Adipose tissue (tissue), 3 donors: ENCODE data around the gene CCDC117. TPM values are rescaled to one million over a fixed set of nuclear protein-coding genes. Genes with fewer than 3 reads are reported as not detected.

Source experiments
- H3K27ac ChIP-seq: one replicate; pipeline ENCODE4 v1.5.1; 2013; ENCODE audit warnings: low read depth, low read length
- WGBS, 3 donors: extraction: QIAGEN DNeasy Blood & Tissue Kit; methylation state at CpG; one replicate each; pipeline ENCODE4 v1.1.7; 2013; 5-methylcytosine and 5-hydroxymethylcytosine counted together
- polyA plus RNA-seq, 3 donors: library from polyadenylated mRNA; stranded (reverse); fragments of 200-250 nt; gene quantifications; one replicate each; pipeline ENCODE4 v1.2.3, GENCODE V29; 2013
- donor health status: healthy with polysubstance abuse.
- donor health status: Bipolar disorder and iron deficiency.
- donor health status: healthy.

CCDC117 gene
- polyA plus RNA-seq, 3 donors: 5.1 to 13.3 (median 6.7) TPM

DNA sequence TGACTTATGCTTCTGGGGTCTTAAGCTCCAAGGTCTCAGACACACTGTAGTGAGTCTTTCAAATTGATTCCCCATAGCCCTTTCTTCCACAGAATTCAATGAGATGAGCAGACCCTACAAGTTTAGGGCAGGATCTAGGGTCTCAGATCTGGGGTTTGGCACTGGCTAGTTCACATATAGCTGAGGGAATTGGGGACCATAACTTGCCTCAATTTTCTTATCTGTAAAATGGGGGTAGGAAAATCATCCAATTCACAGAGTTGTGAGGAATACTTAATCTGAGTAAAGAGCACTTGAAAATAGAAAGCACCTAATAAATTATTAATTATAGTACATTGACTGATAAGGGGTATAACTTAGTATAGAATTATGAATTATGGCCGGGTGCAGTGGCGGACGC is 5.9 kb upstream of the CCDC117 start:
- no peak overlapping the region for H3K27ac ChIP-seq
- WGBS, 3 donors: 95 to 100% (median 96%) methylated on average over 3 of the region's 3 CpGs

DNA sequence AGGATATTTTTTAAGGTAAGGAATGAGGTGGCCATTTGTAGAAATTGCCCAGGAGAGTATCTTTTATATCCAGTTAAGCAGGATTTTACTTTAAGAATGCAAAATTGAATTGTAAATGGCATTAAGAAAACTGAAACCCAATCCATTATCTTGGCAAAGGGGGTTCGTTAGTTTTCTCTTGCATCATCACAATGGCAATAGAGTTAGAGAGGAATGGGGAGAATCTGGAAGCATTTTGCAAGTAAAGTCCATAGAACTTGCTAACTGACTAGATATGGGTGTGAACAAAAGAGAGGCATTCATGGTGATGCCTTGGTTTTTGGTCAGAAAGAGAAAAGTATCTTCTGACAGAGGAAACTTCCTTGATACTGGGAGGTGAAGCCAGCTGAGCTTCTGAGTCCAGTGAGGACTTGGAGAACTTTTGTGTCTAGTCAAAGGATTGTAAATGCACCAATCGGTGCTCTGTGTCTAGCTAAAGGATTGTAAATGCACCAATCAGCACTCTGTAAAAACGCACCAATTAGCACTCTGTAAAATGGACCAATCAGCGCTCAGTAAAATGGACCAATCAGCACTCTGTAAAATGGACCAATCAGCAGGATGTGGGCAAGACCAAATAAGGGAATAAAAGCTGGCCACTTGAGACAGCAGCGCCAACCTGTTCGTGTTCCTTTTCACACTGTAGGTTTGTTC is 3.6 kb upstream of the CCDC117 start:
- 82 to 88% (median 86%) methylated on average over 6 of the region's 6 CpGs for WGBS, 3 donors
- no peak overlapping the region for H3K27ac ChIP-seq

- 86 to 92% (median 88%) methylated on average over 14 of the region's 14 CpGs for WGBS, 3 donors
- H3K27ac ChIP-seq: no peak overlapping the region
These were observed 3.0 kb upstream of the CCDC117 start for GRCh38 chr22:28769394-28770085.

GRCh38 chr22:28771195-28771791 is 1.2 kb upstream of the CCDC117 start:
- no peak overlapping the region for H3K27ac ChIP-seq
- WGBS, 3 donors: 63 to 84% (median 75%) methylated on average over 5 of the region's 5 CpGs

DNA sequence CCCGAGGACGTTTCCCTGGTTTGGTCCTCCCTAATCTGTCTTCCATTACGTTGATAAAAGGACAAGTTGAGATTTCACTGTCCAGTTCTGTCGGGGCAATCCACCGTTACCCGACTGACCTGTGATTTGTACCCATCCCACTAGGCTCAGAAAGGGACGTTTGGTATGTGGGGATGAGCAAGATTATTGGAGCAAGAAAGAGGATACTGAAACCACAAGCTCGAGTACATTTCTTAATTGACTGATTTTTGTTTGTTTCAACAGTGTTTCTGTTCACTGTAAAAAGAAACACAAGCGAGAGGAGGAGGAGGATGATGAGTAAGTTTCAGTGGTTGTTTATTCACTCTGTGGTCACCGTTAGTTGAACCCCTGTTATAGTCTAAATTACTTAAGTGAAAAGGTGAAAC is 969 bp downstream of the CCDC117 start:
- WGBS, 3 donors: 1% methylated on average over 10 of the region's 10 CpGs
- no peak overlapping the region for H3K27ac ChIP-seq

GRCh38 chr22:28774378-28774777 is 1.9 kb downstream of the CCDC117 start:
- no peak overlapping the region for H3K27ac ChIP-seq
- WGBS, 3 donors: 75 to 85% (median 82%) methylated on average over 1 of the region's 1 CpG

- 63 to 92% (median 88%) methylated on average over 5 of the region's 5 CpGs for WGBS, 3 donors
- no peak overlapping the region for H3K27ac ChIP-seq
These were observed 7.3 kb downstream of the CCDC117 start for GRCh38 chr22:28779833-28780232.

GRCh38 chr22:28780296-28780695 is 7.8 kb downstream of the CCDC117 start:
- WGBS, 3 donors: 92 to 100% (median 98%) methylated on average over 1 of the region's 1 CpG
- H3K27ac ChIP-seq: no peak overlapping the region

DNA sequence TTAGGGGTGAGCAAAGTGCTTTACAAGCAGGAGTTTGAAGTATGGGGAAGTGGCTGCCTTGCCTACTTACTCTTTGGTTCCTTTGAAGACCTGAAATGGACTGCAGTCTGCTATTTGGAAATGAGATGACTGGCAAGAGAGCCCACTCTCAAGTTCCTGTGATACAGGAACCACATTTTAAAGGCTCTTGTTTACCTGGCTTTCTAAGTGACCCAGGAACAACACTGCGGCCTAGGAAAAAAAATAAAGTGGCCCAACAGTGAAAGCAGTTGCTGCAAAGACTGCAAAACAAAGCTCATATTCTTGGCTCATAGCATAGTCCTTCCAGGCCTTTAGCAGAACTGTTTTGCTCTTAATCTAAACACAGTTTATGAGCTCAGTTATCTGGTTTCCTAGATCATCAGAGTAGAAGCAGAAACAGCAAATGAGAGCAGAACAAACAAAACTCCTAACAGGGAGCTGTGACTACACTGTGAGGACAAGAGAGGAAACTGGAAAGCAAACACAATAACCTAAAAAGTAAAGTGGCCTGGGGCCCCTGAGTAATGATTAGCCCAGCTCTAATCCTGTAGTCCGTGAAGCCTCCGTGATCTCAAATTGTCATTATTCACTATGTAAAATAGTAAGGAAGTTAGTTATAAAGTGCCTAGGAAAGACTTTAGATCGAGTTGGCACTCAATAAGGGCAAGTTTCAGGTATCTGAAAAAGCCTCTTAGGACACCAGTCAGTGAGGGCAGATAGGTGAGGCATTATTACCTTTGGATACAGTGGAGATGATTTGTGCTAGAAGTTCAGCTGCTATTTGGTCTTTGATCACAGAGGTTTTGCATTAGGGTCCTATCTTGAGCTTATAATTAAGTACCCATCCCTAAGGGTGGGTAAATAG is 11.5 kb downstream of the CCDC117 start:
- H3K27ac ChIP-seq: no peak overlapping the region
- WGBS, 3 donors: 37 to 85% (median 71%) methylated on average over 4 of the region's 4 CpGs

DNA sequence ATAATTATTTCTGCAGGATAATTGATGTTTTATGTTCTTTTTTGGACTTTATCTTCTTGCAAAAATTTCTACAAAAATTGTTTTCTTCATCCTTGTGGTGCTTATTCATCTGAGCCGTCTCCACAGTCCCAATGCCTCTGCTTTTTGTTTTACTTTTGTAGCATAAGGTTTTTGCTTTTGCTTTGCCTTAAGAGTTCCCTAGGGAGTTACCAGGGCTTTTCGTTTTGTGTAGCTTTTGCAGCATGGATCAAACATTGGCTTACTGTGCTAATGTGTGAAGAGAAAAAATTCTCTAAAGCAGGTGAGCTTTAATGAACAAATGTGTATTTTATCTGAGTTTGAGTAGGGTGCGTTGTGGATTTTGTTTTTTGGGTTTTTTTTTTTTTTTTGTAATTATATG is 16.1 kb downstream of the CCDC117 start:
- H3K27ac ChIP-seq: no peak overlapping the region
- WGBS, 3 donors: 55 to 69% (median 66%) methylated on average over 3 of the region's 3 CpGs

DNA sequence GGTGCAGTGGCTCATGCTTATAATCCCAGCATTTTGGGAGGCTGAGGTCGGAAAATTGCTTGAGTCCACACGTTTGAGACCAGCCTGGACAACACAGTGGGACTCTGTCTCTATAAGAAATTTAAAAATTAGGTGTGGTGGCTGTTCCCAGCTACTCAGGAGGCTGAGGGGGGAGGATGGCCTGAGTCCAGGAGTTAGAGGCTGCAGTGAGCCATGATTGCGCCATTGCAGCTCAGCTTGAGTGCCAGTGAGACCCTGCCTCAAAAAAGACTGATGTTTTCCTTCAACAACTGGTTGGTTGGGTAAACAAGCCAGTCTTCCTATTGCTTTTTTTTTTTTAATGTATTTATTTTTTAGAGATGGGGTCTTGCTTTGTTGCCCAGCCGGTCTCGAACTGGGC is 18.6 kb downstream of the CCDC117 start:
- 82 to 96% (median 96%) methylated on average over 5 of the region's 5 CpGs for WGBS, 3 donors
- H3K27ac ChIP-seq: no peak overlapping the region

DNA sequence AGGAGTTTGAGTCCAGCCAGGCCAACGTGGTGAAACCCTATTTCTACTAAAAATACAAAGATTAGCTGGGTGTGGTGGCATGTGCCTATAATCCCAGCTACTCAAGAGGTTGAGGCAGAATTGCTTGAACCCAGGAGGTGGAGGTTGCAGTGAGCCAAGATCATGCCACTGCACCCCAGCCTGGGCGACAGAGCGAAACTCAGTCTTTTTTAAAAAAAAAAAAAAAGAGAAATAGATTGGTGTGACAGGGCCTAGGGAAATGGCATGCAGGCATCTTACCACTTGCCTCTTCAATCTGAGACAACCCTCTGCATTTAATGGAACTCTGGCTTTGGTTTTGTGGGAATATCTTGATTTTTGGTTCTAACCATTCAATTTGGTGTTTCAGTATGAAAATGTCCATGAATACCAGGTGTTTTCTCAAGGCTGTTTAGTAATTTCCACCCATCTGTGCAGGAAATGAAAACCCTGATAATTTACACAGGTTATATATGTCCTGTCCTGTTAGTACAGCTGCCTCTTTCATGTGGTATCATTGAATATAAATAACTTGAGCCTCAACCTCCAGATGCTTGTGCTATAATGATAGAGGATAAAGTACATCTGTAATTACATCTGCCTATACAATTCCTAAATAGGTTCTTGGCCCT is 19.5 kb downstream of the CCDC117 start:
- WGBS, 3 donors: 26 to 62% (median 61%) methylated on average over 3 of the region's 3 CpGs
- H3K27ac ChIP-seq: no peak overlapping the region

DNA sequence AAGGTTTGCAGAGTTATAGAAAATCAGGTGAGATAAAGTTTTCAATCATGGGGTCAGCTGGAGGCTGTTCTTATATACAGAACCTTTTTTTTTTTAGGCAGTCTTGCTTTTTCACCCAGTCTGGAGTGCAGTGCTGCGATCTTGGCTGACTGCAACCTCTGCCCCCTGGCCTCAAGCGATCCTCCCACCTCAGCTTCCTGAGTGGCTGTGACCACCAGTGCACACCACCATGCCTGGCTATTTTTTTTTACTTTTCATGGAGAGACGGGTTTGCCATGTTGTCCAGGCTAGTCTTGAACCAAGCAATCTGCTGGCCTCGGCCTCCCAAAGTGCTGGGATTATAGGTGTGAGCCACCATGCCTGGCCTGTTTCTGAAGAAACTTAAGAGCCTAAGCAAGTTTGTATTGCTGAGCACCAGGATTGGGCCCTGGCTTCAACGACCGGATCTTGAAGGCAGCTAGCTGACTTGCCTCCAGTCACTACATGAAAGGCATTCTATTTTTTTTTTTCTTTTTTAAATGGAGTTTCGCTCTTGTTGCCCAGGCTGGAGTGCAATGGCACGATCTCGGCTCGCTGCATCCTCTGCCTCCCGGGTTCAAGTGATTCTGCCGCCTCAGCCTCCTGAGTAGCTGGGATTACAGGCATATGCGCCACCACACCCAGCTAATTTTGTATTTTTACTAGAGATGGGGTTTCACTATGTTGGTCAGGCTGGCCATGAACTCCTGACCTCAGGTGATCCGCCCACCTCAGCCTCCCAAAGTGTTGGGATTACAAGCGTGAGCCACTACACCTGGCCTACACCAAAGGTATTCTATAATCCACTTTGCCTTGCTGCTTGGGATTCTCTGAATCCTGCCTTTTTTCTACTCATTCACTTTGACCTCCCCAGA is 20.2 kb downstream of the CCDC117 start:
- no peak overlapping the region for H3K27ac ChIP-seq
- WGBS, 3 donors: 43 to 82% (median 81%) methylated on average over 15 of the region's 15 CpGs

GRCh38 chr22:28793976-28794584 is 21.6 kb downstream of the CCDC117 start:
- WGBS, 3 donors: 43 to 82% (median 77%) methylated on average over 4 of the region's 4 CpGs
- no peak overlapping the region for H3K27ac ChIP-seq

DNA sequence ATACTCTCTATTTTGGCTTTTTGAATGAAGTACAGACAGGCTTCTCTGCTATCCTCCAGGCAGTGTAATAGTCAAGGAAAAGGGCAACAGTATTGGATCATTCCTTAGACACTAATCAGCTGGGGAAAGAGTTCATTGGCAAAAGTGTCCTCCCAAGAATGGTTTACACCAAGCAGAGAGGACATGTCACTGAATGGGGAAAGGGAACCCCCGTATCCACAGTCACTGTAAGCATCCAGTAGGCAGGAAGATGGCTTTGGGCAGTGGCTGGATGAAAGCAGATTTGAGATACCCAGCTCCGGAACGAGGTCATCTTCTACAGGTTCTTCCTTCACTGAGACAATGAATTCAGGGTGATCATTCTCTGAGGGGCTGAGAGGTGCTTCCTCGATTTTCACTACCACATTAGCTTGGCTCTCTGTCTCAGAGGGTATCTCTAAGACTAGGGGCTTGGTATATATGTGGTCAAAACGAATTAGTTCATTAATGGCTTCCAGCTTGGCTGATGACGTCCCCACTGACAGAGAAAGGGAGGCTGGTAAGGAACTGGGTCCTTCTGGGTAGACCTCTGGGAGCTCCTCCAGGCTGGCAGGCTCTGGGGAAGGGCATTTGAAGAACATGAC is 22.7 kb downstream of the CCDC117 start:
- no peak overlapping the region for H3K27ac ChIP-seq
- WGBS, 3 donors: 39 to 67% (median 66%) methylated on average over 6 of the region's 6 CpGs

- no peak overlapping the region for H3K27ac ChIP-seq
- WGBS, 3 donors: 31 to 70% (median 65%) methylated on average over 5 of the region's 5 CpGs
These were observed 23.7 kb downstream of the CCDC117 start for GRCh38 chr22:28795932-28796856.
